T-helper 1 cell treated with Interleukin-12 subunit alpha and Interleukin-12 subunit beta and Interleukin-4 antibody, amounts not matched to agents 30 ng/mL and 1 ng/mL, for 36 hours (primary cell): ENCODE results near the gene ARSB. TPM values are rescaled to one million over a fixed set of nuclear protein-coding genes. Genes with fewer than 3 reads are reported as not detected.
"Not testable (repeated sequence)": the region's sequence is repeated elsewhere in the genome, so short reads cannot be mapped to it uniquely, and the experiment has no call there.

Experiments used
- intact Hi-C: fragments of 100-400 bp; cut with micrococcal nuclease; formaldehyde crosslinking; loops from one replicate; pipeline ENCODE4 v1.15.1; 2024
- total RNA-seq: library from RNA; stranded (reverse); gene quantifications from 2 replicates; pipeline ENCODE4 v1.2.3, GENCODE V29; 2022

ARSB gene
- total RNA-seq, 1 donor from 2014 or later = 12.5 TPM

GRCh38 chr5:78785454-78785853 is 199.7 kb downstream of the ARSB start:
- intact Hi-C loops = no loop called here

GRCh38 chr5:78783434-78784130 is 201.5 kb downstream of the ARSB start:
- intact Hi-C loops = no loop called here

DNA sequence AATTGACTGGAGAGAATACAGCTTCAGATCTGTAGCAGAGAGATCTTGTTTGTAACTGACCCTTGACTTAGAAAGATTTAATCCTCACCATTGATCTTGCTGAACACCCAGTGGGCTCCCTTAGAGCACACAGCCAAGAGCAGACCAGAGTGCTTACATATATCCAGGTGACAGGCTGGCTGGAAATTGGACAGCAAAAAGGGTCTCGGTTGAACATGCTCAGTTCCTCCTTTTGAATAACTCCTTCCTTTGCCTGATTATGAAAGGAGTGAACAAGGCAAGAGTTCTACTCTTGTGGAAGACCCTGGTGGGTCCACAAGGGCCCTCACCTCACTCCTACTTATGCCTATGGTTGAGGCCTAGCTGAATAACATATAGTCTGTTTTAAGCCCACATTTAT is 202.4 kb downstream of the ARSB start:
- intact Hi-C loops = no loop called here

DNA sequence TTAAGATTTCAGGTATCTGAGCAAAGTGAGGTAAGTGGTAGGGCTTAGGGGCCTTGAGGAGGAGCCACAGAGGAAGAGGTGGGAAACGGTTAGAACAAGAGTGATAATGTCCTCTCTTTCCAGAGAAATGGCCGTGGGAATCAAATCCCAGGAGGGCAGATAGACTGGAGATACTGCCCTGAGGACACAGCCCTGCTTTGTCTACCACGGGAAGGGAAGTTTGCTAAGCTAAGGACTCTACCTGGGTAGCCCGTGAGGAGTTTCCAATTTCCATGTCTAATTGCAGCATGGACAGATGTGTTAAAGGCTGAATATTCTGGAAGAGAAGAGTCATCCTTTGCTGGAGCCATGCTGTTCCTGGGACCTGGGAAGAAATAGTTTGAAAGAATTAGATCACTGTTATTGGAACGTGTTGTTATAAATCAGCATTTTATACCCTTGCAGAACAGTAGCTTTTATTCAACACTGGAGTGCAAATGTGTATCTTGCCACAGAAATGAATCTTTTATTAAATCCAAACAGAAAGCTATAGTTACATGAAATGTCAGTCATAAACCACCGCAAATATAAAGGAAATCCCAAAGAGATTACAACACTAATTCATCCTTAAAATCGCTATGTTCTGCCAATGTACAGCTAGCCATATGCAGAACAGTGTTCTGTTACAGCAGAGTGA is 203.4 kb downstream of the ARSB start:
- intact Hi-C loops = no loop called here

DNA sequence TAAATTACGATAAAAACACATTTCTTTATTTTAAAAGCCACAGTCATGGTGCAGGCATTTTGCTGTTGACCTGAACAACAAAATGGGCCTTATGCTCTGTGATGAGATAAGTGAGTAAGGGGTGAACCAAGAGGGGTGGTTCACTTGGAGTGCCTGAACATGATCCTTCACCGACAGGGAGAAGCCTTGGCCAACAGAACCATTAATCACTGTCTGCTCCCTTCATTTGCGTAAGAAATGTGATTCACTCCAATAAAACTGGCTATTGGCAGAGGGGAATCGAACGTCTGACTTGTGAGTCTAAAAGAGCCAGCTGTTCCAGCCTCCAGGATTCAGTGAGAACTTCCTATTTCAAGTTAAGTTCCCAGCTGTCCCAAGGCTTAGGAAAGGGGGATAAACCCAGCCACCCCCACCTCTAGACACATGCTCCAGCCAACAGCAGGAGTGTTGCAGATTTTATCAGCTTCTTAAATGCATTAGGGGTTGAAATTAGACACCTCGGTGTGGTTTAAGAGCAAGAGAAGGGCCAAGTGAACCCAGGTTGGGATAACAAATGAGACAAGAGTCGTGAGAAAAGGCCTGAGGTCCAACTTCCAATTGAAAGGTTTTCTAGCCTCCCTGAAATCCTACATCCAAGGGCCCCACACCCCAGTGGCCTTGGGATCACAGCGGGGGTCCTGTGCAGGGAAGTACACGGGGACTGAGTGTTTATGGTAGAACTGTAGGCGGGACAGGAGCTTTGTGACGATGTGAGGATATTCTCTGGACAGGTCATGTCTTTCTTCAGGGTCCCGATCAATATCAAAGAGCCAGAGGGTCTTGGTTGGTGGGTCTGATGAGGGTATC is 205.1 kb downstream of the ARSB start:
- intact Hi-C loops = no loop called here

DNA sequence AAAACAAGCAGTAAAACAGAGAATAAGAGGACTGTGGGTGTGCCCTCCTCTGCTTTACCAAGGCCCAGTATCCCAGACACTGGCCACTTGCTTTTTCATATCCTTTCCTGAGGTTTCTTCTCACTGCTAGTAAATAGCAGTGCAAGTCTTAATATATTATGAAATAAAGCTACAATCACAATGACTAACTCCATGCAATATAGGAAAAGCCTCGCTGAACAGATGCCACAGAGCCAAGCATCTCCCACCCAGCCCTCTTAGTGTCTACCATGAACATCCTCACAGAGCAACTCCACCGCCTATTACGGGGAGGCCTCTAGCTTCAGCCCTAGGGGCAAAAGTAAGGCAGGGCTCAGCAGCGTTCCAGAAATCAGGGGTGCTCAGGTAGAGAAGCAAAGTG is 205.8 kb downstream of the ARSB start:
- intact Hi-C loops = no loop called here

- intact Hi-C loops = no loop called here
These were observed 206.6 kb downstream of the ARSB start for GRCh38 chr5:78778538-78778937.

DNA sequence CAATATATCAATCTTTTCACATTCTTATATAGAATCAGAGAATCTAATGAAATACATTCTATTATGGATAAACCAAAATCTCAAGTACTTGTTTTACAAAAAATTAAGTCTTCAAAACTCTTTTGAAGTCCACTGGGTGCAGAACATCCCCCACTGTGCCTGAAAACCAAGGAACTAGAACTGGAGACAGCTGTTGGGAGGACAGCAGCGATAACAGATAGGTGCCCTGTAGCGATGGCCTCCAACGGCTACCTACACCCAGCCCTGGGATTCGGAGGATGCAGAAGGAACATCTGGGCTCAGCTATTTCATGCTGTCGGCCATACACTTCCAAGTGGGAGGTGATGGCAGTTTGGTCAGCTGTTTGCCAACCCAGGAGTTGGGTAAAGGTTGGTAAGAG is 207.2 kb downstream of the ARSB start:
- intact Hi-C loops = no loop called here

DNA sequence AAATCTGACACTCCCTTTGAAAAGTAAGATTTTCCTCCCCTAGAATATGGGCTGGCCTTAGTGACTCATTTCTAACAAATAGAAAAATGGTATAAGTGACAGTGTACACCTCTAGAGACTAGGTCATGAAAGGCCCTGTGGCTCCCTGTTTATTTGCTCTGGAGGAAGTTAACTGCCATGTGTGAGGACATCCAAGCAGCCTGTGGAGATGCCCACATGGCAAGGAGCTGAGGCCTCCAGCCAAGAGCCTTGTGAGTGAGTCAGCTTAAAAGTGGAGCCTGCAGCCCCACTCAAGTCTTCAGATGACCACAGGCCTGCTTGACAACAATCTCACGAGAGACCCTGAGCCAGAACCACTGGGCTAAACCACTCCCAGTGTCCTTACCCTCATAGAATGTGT is 208.5 kb downstream of the ARSB start:
- intact Hi-C loops = no loop called here

DNA sequence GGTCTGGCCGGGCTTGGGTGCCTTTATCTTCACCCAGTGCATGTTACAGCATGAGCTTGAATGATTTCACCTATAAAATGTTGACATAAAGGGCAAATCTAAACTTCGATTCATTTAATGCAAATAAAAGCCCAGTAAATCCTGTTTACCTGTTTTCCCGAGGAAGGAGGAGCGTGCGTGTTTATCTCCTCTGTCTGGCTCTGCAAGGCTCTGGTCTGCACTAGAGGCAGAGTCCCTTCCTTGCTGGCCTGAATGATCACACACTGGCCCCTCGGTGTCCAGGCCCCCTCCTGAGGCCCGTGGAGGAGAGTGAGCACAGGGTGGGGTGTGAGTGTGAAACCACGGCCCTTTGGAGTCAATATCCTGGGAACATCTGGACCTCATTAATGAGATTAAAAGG is 211.5 kb downstream of the ARSB start:
- intact Hi-C loops = no loop called here

- intact Hi-C loops = no loop called here
These were observed 213.6 kb downstream of the ARSB start for GRCh38 chr5:78771260-78772205.

GRCh38 chr5:78768781-78769380 is 216.2 kb downstream of the ARSB start:
- intact Hi-C loops = no loop called here

- intact Hi-C loops = no loop called here
These were observed 218.7 kb downstream of the ARSB start for GRCh38 chr5:78766412-78766762.

DNA sequence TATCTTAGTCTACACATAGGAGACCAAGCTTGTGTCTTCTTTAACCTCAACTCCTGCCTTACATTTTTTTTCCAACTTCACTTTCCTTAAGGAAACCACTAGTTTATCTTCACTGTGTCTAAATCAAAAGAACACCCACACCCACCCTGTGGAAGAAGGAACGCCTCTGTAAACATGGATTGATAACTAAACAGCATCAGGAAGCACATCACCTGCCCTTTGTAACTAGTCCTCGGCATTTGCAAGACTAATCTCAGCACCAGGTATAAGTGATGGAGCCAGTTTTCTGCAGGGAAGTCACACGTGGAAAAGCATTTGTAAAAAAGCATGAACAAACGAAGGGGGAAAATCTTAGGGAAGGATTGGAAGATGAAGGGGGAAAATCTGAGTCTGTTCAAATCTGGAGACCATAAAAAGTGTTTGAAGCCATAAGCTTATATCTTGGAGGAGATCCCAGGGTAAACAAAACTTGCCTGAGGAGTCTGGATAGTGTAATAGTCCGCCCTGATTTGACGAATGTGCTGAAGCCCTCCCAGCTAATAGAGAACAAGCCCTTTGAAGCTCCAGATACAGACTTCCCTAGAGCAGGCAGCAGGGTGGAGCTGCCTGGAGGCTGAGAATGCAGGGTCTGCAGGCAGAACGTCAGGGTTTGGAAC is 219.2 kb downstream of the ARSB start:
- intact Hi-C loops = no loop called here

DNA sequence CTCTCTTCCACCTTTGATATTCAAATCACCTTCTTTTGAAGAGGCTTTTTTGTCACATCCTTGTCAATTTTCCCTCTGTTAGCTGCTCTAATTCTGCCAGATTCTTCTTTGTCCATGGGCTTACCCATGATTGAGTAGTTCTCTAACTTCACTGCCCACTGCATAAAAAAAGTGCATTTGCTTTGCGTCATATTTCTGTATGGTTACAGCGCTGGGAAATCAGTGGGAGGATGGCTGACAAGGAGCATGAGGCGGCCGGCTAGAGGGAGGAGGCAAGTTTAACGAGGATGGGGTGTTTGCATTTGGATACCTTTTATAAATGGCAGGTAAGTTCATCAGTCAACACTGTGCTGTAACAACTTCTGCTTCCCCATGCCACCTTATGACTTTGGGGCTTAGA is 220.0 kb downstream of the ARSB start:
- intact Hi-C loops = no loop called here

GRCh38 chr5:78763659-78764189 is 221.4 kb downstream of the ARSB start:
- intact Hi-C loops = no loop called here

DNA sequence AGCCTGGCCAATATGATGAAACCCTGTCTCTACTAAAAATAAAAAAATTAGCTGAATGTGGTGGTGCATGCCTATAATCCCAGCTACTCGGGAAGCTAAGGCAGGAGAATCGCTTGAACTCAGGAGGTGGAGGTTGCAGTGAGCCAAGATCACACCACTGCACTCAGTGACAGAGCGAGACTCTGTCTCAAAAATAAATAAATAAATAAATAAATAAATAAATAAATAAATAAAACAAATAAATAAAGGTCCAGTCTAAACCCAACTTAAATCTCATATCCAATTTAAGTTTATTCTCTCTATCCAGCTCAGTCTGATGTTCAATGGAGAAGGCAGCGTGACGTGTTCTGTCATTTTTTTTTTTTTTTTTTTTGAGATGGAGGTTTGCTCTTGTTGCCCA is 222.4 kb downstream of the ARSB start:
- intact Hi-C loops = not testable (repeated sequence)

- intact Hi-C loops = no loop called here
These were observed 223.3 kb downstream of the ARSB start for GRCh38 chr5:78761840-78762239.

DNA sequence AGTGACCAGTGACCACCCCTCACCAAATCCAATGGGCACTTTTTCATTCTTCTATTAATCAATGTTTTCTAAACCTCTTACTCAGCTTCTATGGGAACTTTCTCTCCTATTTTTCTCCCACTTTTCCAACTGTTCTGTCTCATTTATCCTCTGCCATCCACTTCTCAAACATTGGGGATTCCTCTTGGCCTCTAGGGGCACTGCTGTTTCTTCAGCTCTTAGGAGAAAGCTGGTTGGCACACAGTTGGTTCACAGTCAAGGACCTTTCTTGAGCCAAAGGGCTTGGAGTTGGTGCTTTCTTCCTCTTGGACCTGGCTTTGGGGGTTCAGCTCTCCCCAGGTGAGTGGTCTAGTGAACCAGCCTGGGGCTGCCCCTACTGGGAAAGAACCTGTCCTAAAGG is 224.3 kb downstream of the ARSB start:
- intact Hi-C loops = no loop called here

DNA sequence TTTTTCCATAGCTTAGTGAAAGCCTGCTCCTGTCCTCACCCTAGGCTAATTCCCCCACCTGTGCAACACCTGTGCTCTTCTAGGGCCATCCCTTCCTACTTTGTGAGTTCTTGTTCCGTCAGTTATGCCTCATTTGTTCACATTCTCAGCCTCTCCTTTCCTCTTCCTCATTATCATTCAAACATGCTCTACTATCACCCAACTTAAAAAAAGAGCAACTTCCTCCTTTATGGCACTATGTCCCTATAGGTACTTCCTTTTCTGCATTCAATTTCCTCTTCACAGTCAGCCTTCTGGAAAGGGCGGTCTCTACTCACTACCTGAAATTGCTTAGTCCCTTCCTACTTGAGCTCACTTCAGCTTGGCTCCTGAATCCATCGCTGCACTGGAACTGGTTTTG is 224.7 kb downstream of the ARSB start:
- intact Hi-C loops = no loop called here
